Activated T-helper 1 cell treated with anti-CD3 and anti-CD28 coated beads, Interleukin-2, amount 50 U/mL, for 16 hours (primary cell): ENCODE data around the gene RASGRP1.

ENCODE experiments used
- DNase-seq, 2 donors: peaks; one replicate each; pipeline ENCODE4 v3.0.0-alpha.2; 2020; ENCODE audit warnings: low read depth in 1 of 2, low spot score in 1 of 2

RASGRP1 gene

DNA sequence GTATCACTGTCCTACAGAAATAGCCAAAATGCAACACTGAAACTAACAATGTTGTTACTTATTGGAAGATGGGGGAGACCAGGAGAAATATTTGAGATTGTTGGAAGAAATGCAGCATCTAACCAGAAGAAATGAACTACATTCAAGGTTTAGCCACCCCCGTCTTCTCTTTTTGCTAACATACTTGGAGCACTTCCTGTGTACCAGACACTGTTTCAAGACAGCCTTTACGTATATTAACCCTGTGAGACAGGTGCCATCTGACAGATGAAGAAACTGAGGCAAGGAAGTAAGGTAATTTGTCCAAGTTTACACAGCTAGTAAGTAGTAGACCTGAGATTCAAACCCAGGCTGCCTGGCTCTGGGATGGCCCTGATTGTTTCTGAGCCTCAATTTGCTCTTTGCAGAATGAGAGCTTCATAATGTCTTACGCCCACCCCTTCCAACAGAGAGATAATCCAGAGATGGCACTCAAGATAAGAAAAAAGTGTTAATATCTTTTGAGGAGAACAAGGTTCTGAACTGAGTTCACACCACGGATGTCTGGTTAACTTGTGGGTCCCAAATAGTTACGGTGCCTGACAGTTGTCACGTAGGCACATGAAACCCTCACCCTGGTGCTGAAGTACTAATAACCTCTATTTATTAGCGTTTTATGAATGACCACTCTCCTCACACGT lies 26.1 kb downstream of the RASGRP1 start:
- DNase-seq, result no peak

GRCh38 chr15:38536201-38536676 lies 28.4 kb downstream of the RASGRP1 start:
- DNase-seq, result no peak

DNA sequence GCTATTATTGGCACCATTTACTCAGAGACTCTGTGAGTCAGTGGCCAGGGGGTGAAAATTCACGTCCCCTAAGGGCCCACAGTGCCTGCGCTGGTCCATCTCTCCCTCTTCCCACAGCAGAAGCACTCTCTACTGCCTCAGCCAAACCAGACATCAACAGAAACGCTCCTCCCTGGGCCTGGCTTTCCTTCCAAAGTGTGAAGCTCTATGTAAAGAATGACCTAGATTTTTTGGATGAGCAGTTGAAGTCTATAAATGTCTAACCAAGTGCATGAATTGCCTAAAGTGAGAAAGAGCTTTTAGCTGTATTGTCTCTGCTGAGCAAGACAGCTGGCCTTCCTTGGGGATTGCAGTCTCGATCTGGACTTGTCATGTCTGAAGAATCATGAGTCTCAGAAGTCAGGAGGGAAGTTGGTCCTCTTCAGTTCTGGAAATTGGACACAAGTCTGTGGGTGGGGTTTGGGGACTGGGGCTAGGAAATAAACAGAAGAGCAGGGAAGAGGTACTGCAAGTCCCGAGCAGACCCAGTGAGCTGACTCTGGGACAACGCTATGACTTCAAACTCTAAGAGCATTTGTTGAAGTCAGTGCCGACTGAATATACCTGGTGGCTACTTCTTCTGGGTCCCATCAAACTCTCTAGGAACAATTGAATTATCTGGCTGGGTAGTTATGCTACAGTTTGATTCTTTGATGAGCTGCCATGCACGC lies 29.0 kb downstream of the RASGRP1 start:
- no peak for DNase-seq

DNA sequence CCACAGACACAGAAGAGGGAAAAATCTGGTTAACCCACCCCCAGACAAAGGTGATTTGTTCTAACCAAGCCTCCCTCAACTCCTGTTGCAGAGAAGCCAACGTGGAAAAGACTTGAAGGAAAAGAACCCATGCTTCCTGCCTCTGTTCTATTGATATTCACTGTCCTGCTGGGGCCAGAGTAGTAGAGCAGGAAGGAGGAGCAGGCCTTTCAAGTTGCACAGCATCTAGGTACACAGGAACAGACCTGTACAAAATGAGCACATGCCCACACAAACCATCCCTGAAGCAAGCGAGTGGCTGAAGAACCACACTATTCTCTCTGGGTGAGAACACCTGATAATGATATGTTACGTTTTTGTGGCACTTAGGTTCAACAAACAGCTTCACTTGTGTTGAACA lies 29.9 kb downstream of the RASGRP1 start:
- no peak for DNase-seq

DNA sequence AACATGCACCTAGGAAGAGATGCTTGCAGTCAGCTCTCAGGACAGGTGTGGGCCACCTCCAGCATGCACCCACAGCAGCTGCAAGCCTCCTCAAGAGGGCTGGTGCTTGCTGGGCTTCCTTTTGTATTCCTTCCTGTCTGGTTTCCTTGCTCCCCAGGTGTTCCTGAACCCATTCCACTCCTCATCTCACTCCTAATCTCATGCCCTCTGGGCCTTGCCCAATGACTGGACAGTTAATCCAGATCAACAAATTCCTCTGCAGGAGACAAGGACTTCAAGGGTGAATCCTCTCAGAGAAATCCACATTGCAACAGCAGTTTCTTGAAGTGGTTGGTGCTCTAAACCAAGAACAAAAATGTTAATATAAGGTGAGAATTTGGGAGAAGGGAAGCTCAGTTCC lies 30.7 kb downstream of the RASGRP1 start:
- no peak for DNase-seq

DNA sequence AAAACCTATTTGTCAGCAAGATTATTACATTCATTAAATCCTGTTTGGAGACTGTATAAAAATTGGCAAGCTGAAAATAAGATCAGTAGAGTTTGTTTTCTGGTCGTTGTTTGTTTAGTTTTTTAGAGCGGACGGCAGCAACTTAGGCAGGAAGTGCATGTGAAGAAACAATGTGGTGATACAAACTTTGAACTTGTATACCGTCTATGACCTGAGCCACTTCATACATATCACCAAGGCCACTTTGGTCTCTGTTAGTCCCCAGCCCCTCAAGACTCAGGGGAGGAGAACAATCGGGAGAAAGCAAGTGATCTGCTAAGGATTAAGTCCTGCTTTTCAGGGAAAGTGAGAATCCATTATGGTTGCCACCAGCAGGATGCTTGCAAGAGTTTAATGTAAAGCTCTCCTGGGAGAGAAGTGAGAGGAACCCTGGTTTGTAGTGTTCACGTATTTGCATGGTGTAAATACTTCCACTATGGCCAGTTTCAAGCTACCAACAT lies 31.1 kb downstream of the RASGRP1 start:
- no peak for DNase-seq

DNA sequence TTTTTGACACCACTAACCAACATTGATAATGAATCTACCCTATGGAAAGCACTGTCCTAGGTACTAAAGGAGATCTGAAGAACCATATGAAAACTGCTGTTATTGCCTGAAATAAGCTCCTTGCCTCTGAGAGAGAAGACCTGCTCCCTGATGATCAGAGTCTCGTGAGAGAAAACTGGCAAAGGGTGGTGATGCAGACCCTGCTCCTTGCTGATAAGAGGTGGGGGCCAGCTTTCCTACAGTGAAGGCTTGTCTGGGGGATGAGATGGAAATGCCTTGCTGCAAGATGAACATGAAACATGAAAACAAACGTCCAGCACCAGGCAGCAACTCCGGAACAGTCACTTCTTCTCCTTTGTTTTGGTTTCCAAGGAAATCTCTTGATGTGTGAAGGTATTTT lies 31.9 kb downstream of the RASGRP1 start:
- no peak for DNase-seq

DNA sequence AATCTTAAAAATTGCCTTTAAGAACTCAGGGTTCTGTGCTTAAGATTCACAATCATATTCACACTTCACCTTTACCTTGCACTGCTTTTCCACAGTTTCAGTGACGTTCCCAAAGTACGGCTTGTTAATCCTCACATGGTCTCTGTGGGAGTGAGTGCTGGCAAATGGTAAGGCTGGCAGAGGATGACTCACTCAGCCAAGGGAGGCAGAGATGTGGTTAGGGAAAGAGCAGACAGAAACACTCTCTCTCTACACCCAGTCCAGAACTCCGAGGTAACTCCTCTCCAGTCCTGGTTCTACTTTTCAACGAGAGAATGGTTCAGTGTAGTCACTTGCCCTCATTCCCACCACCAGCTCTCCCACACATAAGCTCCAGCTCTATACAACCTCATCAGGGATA lies 33.1 kb downstream of the RASGRP1 start:
- DNase-seq, result no peak

GRCh38 chr15:38530113-38530512 lies 34.5 kb downstream of the RASGRP1 start:
- DNase-seq, result no peak

- DNase-seq, result no peak
Measured at GRCh38 chr15:38528294-38528693, 36.3 kb downstream of the RASGRP1 start.

DNA sequence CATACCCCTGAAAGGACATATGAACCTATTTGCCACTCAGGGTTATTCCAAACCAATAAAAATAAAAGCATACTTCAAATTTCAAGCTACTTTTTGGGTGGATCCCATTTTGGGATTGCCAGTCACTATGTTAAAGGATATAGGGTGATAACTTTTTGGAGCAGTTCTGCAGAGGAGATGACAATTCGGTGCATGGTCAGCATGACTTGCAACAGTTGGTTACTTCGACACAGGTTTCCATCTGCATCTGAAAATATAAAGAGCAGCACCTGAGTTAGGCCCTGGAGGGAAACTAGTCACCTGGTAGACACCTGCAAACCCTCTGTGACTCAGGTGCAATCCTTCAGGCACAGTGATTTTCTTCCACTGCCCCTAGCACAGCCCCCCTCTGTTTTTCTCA lies 38.5 kb downstream of the RASGRP1 start:
- no peak for DNase-seq

- DNase-seq, result no peak
Measured at GRCh38 chr15:38525489-38525888, 39.1 kb downstream of the RASGRP1 start.

DNA sequence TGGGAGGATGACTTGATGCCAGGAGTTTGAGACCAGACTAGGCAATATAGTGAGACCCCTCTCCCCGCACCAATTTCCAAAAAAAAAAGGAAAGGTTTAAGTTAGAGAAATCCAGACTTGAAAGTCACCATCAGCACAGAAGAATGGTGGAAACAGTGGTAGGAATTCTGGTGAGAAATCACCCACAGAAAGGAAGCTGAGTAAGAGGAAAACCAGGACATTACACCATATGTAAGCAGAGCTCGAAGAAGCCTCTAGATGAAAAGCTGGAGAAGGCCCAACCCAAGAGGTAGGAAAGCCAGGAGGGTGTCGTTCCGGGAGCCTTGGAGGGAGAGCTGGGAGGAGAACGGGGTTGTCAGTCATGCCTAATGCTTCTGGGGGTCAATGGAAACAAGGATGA lies 40.5 kb downstream of the RASGRP1 start:
- DNase-seq, result no peak

GRCh38 chr15:38522922-38523321 lies 41.7 kb downstream of the RASGRP1 start:
- no peak for DNase-seq

GRCh38 chr15:38521316-38521715 lies 43.3 kb downstream of the RASGRP1 start:
- DNase-seq, result no peak

GRCh38 chr15:38520035-38520434 lies 44.6 kb downstream of the RASGRP1 start:
- DNase-seq, result no peak

DNA sequence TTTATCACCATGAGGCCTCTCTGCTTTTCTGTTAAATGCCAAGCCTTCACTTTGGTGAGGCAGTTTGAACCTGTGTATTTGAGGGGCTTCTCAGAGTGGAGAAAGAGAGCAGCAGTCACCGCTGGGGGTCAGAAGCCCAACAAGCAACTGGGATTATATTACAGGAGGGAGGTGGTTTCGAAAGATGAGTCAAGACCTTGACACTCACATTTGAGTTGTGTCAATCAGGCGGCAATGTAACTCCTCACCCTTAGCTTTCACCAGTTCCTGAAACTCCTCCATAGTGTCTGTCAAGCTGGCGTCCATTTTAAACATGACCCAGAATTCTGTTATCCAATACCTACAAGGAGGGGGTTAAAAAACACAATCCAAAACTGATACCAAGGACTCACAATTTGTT lies 46.5 kb downstream of the RASGRP1 start:
- DNase-seq, result no peak

DNA sequence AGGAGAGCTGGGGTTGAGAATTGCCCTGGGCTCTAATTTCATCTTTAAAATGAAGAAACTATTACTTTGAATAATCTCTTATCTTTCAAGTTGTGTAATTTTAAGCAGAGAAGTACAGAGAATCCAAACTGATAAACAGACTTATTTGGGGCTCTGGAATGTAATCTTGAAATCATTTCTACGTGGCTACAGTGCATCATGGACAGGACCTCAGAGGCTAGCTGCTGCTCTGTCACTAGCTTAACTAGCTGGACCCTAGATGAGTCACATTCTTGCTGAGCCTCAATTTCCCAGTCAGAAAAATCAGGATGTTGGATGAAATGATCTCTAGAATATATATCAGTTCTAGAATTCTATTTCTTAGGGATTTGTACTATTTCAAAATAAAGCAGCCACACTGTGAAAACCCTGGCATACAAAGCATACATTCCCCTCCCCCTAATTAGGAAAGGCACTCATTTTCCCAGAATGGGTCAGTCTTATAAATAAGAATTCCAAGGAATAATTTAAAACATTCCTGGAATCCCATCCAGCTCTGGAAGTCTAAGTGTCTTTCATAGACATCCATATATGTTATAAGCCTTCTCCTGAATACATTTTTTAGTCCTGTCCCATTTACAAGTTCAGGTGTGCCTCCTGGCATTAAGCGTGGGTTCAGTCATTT lies 47.2 kb downstream of the RASGRP1 start:
- DNase-seq, result no peak

DNA sequence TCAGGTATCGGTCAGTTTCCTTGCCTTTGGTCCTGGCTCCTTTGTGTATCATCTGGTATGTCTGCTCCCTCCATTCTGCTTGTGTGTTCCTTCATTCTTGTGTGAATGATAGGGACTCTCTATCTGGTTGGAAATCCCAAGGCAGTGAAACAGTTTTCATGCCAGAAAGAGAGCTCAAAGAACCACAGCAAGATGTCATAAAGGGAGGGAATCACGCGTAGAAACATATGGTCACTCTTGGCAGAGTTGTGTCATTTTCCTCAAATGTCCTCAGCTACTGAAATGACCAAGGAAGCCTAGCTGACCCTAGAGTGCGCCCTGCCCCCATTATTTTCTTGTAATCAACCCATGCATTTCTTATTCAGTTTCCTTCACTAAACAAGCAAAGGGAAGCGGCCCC lies 48.0 kb downstream of the RASGRP1 start:
- DNase-seq, result no peak

DNA sequence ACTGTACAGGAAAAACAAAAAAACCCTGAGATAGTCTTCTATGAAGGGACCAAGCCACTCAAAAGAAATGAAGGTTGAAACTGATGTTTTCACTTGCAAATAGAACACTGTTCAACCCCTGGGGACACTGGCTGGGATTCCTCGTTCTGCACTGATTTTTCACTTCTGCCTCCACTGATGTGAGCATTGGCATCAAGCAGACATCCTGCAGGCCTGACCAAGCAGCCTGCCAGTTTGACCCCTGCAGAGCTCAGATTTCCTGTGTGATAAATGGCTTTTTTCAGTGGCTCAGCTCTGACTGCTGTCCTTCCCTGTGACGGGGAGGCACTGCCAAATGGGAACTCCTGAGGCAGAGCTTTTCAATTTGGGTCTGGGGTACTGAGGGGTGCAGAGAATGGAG lies 50.0 kb downstream of the RASGRP1 start:
- no peak for DNase-seq

- no peak for DNase-seq
Measured at GRCh38 chr15:38512901-38513300, 51.7 kb downstream of the RASGRP1 start.

DNA sequence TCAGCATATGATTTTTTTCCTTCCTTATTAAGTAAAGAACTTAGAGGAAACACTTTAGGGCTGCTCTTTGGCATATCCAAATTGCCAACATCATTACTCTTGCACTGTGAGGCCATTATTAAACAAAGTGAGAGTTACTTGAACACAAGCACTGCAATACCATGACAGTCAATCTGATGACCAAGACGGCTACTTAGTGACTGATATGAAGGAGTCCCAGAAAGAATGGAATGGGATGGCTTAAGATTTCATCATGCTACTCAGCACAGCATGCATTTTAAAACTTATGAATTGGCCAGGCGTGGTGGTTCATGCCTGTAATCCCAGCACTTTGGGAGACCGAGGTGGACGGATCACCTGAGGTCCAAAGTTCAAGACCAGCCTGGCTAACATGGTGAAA lies 55.5 kb downstream of the RASGRP1 start:
- no peak for DNase-seq
